Activated T-cell treated with anti-CD3 and anti-CD28 coated beads, Interleukin-2, amount 50 U/mL, for 24 hours (primary cell): ENCODE results near the gene MYDGF.

ENCODE experiments used
- DNase-seq: peaks from one replicate; pipeline ENCODE4 v3.0.0-alpha.2; 2020
- H3K27ac Mint-ChIP-seq: 2 replicates; pipeline ENCODE4 v1.8.0; 2020; ENCODE audit warnings: mild to moderate bottlenecking, mixed read lengths
- H3K27me3 Mint-ChIP-seq: 2 replicates; pipeline ENCODE4 v1.8.0; 2020; ENCODE audit warnings: mixed read lengths
- H3K36me3 Mint-ChIP-seq: 2 replicates; pipeline ENCODE4 v1.8.0; 2020; ENCODE audit warnings: low read depth, mixed read lengths
- H3K4me1 Mint-ChIP-seq: 2 replicates; pipeline ENCODE4 v1.8.0; 2020; ENCODE audit warnings: low read depth, mixed read lengths
- H3K4me3 Mint-ChIP-seq: 2 replicates; pipeline ENCODE4 v1.8.0; 2020; ENCODE audit warnings: mild to moderate bottlenecking, moderate library complexity, mixed read lengths
- H3K9me3 Mint-ChIP-seq: 2 replicates; pipeline ENCODE4 v1.8.0; 2020; ENCODE audit warnings: mixed read lengths

Gene MYDGF

GRCh38 chr19:4673726-4674125 lies 3.6 kb upstream of the MYDGF start:
- H3K4me1 Mint-ChIP-seq: peaks cover 10% of the 10 kb centered on the region
- H3K27ac Mint-ChIP-seq: no peak overlapping the region
- DNase-seq: no peak
- peaks cover 46% of the 10 kb centered on the region for H3K36me3 Mint-ChIP-seq
- H3K27me3 Mint-ChIP-seq: no peaks in the 10 kb centered on the region
- H3K9me3 Mint-ChIP-seq: no peaks in the 10 kb centered on the region
- no peak overlapping the region for H3K4me3 Mint-ChIP-seq

- H3K36me3 Mint-ChIP-seq: peaks cover 46% of the 10 kb centered on the region
- peak overlapping the region; percentile 27 for H3K27ac Mint-ChIP-seq
- H3K4me1 Mint-ChIP-seq: peaks cover 15% of the 10 kb centered on the region
- no peaks in the 10 kb centered on the region for H3K9me3 Mint-ChIP-seq
- H3K4me3 Mint-ChIP-seq: no peak overlapping the region
- no peak for DNase-seq
- H3K27me3 Mint-ChIP-seq: no peaks in the 10 kb centered on the region
These were observed 3.1 kb upstream of the MYDGF start for GRCh38 chr19:4673216-4673615.

- no peaks in the 10 kb centered on the region for H3K27me3 Mint-ChIP-seq
- peaks cover 18% of the 10 kb centered on the region for H3K4me1 Mint-ChIP-seq
- peaks cover 47% of the 10 kb centered on the region for H3K36me3 Mint-ChIP-seq
- no peaks in the 10 kb centered on the region for H3K9me3 Mint-ChIP-seq
- H3K4me3 Mint-ChIP-seq: no peak overlapping the region
- no peak overlapping the region for H3K27ac Mint-ChIP-seq
- no peak for DNase-seq
These were observed 1.2 kb upstream of the MYDGF start for GRCh38 chr19:4671185-4671851.

- H3K4me3 Mint-ChIP-seq: no peak overlapping the region
- no peak for DNase-seq
- H3K27me3 Mint-ChIP-seq: no peaks in the 10 kb centered on the region
- H3K27ac Mint-ChIP-seq: no peak overlapping the region
- peaks cover 83% of the 10 kb centered on the region for H3K36me3 Mint-ChIP-seq
- peaks cover 25% of the 10 kb centered on the region for H3K4me1 Mint-ChIP-seq
- H3K9me3 Mint-ChIP-seq: no peaks in the 10 kb centered on the region
These were observed 5.5 kb downstream of the MYDGF start for GRCh38 chr19:4664642-4665041.

GRCh38 chr19:4662812-4663211 lies 7.3 kb downstream of the MYDGF start:
- Mint-ChIP-seq H3K9me3 (no peaks in the 10 kb centered on the region), H3K4me3 (no peak overlapping the region), H3K27me3 (no peaks in the 10 kb centered on the region), H3K27ac (no peak overlapping the region), H3K36me3 (peaks cover 82% of the 10 kb centered on the region), H3K4me1 (peaks cover 8% of the 10 kb centered on the region)
- no peak for DNase-seq

- DNase-seq: no peak
- Mint-ChIP-seq H3K27ac (no peak overlapping the region), H3K4me3 (no peak overlapping the region), H3K4me1 (peaks cover 8% of the 10 kb centered on the region), H3K36me3 (peaks cover 82% of the 10 kb centered on the region), H3K27me3 (no peaks in the 10 kb centered on the region), H3K9me3 (no peaks in the 10 kb centered on the region)
These were observed 8.0 kb downstream of the MYDGF start for GRCh38 chr19:4662020-4662695.

GRCh38 chr19:4660993-4661392 lies 9.1 kb downstream of the MYDGF start:
- Mint-ChIP-seq H3K27ac (peak overlapping the region; percentile 88), H3K4me3 (no peak overlapping the region), H3K27me3 (no peaks in the 10 kb centered on the region), H3K4me1 (peaks cover 8% of the 10 kb centered on the region), H3K9me3 (no peaks in the 10 kb centered on the region), H3K36me3 (peaks cover 79% of the 10 kb centered on the region)
- DNase-seq: no peak

GRCh38 chr19:4660181-4660791 lies 9.9 kb downstream of the MYDGF start:
- Mint-ChIP-seq H3K9me3 (no peaks in the 10 kb centered on the region), H3K27ac (peak overlapping the region; percentile 57), H3K4me1 (peaks cover 6% of the 10 kb centered on the region), H3K4me3 (no peak overlapping the region), H3K27me3 (no peaks in the 10 kb centered on the region), H3K36me3 (peaks cover 80% of the 10 kb centered on the region)
- DNase-seq: no peak

GRCh38 chr19:4657835-4658234 lies 12.3 kb downstream of the MYDGF start:
- Mint-ChIP-seq H3K27ac (peak overlapping the region; percentile 75), H3K4me1 (peaks cover 4% of the 10 kb centered on the region), H3K36me3 (peaks cover 83% of the 10 kb centered on the region), H3K27me3 (no peaks in the 10 kb centered on the region), H3K4me3 (no peak overlapping the region), H3K9me3 (no peaks in the 10 kb centered on the region)
- DNase-seq: no peak

- H3K27me3 Mint-ChIP-seq: no peaks in the 10 kb centered on the region
- no peak overlapping the region for H3K4me3 Mint-ChIP-seq
- H3K36me3 Mint-ChIP-seq: peaks cover 81% of the 10 kb centered on the region
- H3K4me1 Mint-ChIP-seq: peaks cover 4% of the 10 kb centered on the region
- H3K9me3 Mint-ChIP-seq: no peaks in the 10 kb centered on the region
- peak overlapping the region; percentile 47 for H3K27ac Mint-ChIP-seq
- no peak for DNase-seq
These were observed 12.9 kb downstream of the MYDGF start for GRCh38 chr19:4657262-4657661.

- H3K36me3 Mint-ChIP-seq: peaks cover 75% of the 10 kb centered on the region
- no peak overlapping the region for H3K27ac Mint-ChIP-seq
- H3K27me3 Mint-ChIP-seq: no peaks in the 10 kb centered on the region
- H3K9me3 Mint-ChIP-seq: no peaks in the 10 kb centered on the region
- no peak for DNase-seq
- peaks cover 1% of the 10 kb centered on the region for H3K4me1 Mint-ChIP-seq
- no peak overlapping the region for H3K4me3 Mint-ChIP-seq
These were observed 14.0 kb downstream of the MYDGF start for GRCh38 chr19:4656102-4656501.

- peak overlapping the region; percentile 22 for H3K27ac Mint-ChIP-seq
- no peaks in the 10 kb centered on the region for H3K27me3 Mint-ChIP-seq
- H3K36me3 Mint-ChIP-seq: peaks cover 67% of the 10 kb centered on the region
- no peaks in the 10 kb centered on the region for H3K4me1 Mint-ChIP-seq
- no peak for DNase-seq
- no peak overlapping the region for H3K4me3 Mint-ChIP-seq
- no peaks in the 10 kb centered on the region for H3K9me3 Mint-ChIP-seq
These were observed 15.4 kb downstream of the MYDGF start for GRCh38 chr19:4654437-4655361.

- Mint-ChIP-seq H3K27me3 (no peaks in the 10 kb centered on the region), H3K9me3 (no peaks in the 10 kb centered on the region), H3K4me3 (no peak overlapping the region), H3K4me1 (peaks cover 3% of the 10 kb centered on the region), H3K36me3 (peaks cover 67% of the 10 kb centered on the region), H3K27ac (no peak overlapping the region)
- DNase-seq: no peak
These were observed 16.2 kb downstream of the MYDGF start for GRCh38 chr19:4653793-4654436.

GRCh38 chr19:4652075-4652474 lies 18.1 kb downstream of the MYDGF start:
- Mint-ChIP-seq H3K4me1 (peaks cover 6% of the 10 kb centered on the region), H3K27ac (no peak overlapping the region), H3K4me3 (no peak overlapping the region), H3K36me3 (peaks cover 52% of the 10 kb centered on the region), H3K27me3 (no peaks in the 10 kb centered on the region), H3K9me3 (no peaks in the 10 kb centered on the region)
- no peak for DNase-seq
